ENCODE data around the gene DCHS1. TPM values are rescaled to one million over a fixed set of nuclear protein-coding genes. Genes with fewer than 3 reads are reported as not detected.

The DCHS1 gene
- total and polyA plus RNA-seq, 9 of the 15 experiments (the other 6 are each of a cell fraction or from before 2014, with no cell fraction given), result 0.04 to 0.49 (median 0.14) TPM; not detected in 2

DNA sequence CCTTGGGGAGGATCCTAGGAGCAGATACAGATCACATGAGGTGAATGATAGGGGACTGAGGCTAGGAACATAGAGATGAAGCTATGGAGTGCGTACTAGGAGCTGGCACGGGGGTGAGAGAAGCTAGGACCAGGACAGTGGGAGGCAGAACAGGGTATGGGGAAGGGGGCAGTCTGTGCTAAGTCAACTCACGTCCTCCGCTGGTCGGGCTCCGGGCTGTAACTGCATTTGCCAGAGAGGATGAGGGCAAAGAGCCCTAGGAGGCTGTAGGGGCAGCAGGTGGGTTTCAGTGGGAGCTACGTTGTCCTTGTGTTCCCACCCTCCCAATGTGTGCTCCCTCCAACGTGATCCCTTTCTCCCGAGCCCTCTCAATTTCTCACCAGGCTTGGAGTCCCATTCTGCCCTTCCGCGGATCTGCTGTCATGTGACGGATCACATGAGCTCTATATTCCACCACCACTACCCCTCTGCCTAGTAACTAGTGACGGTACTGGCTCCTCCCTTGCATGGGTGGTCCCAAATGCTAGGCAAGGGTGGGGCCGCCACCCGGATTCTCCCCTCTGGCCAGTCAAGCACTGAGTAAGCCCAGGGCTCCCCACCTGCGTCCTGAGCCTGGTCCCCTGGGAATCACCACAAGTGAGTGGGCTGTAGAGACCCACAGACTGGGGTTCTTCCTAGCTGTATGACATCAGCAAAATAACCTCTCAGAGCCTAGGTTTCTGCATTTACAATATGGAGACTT, 36.4 kb downstream of the DCHS1 start, which contains the start of gene TPP1 (continued):
- TF ChIP-seq TAF7 (tag; IDR thresholded peaks at IDR 0.05) (no peak), ZNF766 (CRISPR knock-in tag; conservative IDR thresholded peaks at IDR 0.05) (no peak), ZNF696 (CRISPR knock-in tag; conservative IDR thresholded peaks at IDR 0.05) (no peak), KAT2B (IDR thresholded peaks at IDR 0.05; ENCODE audit: low read depth, low read length) (no peak), SMAD1 (IDR thresholded peaks at IDR 0.05; ENCODE audit: low read depth, low read length, partially characterized antibody) (no peak), ZNF134 (CRISPR knock-in tag; conservative IDR thresholded peaks at IDR 0.05) (no peak), ZNF347 (CRISPR knock-in tag; IDR thresholded peaks at IDR 0.05; ENCODE audit: low read depth) (no peak), SIN3A (IDR thresholded peaks at IDR 0.05; ENCODE audit: borderline replicate concordance in 2 of 2, control insufficient read depth in 1 of 2, low read depth in 2 of 2, low read length in 2 of 2) (peak; percentile 40 to 95; a peak in 2 of 4 replicates), SRSF1 (IDR thresholded peaks at IDR 0.05; ENCODE audit: low read depth, low read length) (no peak), KLF10 (CRISPR knock-in tag; IDR thresholded peaks at IDR 0.05) (no peak), NFE2 (IDR thresholded peaks at IDR 0.05; ENCODE audit: low read depth) (peak; percentile 18; the same call in 1 of the 2 replicates), ZNF707 (CRISPR knock-in tag; conservative IDR thresholded peaks at IDR 0.05) (no peak), ZNF23 (CRISPR knock-in tag; IDR thresholded peaks at IDR 0.05) (no peak), ILK (tag; IDR thresholded peaks at IDR 0.05; ENCODE audit: borderline replicate concordance, low read depth) (no peak)
- TF ChIP-seq, protein P1, sequence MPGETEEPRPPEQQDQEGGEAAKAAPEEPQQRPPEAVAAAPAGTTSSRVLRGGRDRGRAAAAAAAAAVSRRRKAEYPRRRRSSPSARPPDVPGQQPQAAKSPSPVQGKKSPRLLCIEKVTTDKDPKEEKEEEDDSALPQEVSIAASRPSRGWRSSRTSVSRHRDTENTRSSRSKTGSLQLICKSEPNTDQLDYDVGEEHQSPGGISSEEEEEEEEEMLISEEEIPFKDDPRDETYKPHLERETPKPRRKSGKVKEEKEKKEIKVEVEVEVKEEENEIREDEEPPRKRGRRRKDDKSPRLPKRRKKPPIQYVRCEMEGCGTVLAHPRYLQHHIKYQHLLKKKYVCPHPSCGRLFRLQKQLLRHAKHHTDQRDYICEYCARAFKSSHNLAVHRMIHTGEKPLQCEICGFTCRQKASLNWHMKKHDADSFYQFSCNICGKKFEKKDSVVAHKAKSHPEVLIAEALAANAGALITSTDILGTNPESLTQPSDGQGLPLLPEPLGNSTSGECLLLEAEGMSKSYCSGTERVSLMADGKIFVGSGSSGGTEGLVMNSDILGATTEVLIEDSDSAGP (CRISPR knock-in tag; IDR thresholded peaks at IDR 0.05), result no peak
- TF ChIP-seq, protein P2, sequence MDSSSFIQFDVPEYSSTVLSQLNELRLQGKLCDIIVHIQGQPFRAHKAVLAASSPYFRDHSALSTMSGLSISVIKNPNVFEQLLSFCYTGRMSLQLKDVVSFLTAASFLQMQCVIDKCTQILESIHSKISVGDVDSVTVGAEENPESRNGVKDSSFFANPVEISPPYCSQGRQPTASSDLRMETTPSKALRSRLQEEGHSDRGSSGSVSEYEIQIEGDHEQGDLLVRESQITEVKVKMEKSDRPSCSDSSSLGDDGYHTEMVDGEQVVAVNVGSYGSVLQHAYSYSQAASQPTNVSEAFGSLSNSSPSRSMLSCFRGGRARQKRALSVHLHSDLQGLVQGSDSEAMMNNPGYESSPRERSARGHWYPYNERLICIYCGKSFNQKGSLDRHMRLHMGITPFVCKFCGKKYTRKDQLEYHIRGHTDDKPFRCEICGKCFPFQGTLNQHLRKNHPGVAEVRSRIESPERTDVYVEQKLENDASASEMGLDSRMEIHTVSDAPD (CRISPR knock-in tag; IDR thresholded peaks at IDR 0.05), result no peak
- TF ChIP-seq, protein P3, sequence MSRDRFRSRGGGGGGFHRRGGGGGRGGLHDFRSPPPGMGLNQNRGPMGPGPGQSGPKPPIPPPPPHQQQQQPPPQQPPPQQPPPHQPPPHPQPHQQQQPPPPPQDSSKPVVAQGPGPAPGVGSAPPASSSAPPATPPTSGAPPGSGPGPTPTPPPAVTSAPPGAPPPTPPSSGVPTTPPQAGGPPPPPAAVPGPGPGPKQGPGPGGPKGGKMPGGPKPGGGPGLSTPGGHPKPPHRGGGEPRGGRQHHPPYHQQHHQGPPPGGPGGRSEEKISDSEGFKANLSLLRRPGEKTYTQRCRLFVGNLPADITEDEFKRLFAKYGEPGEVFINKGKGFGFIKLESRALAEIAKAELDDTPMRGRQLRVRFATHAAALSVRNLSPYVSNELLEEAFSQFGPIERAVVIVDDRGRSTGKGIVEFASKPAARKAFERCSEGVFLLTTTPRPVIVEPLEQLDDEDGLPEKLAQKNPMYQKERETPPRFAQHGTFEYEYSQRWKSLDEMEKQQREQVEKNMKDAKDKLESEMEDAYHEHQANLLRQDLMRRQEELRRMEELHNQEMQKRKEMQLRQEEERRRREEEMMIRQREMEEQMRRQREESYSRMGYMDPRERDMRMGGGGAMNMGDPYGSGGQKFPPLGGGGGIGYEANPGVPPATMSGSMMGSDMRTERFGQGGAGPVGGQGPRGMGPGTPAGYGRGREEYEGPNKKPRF (IDR thresholded peaks at IDR 0.05; ENCODE audit: low read depth, low read length), result no peak
- TF ChIP-seq, protein P4, sequence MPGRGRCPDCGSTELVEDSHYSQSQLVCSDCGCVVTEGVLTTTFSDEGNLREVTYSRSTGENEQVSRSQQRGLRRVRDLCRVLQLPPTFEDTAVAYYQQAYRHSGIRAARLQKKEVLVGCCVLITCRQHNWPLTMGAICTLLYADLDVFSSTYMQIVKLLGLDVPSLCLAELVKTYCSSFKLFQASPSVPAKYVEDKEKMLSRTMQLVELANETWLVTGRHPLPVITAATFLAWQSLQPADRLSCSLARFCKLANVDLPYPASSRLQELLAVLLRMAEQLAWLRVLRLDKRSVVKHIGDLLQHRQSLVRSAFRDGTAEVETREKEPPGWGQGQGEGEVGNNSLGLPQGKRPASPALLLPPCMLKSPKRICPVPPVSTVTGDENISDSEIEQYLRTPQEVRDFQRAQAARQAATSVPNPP (IDR thresholded peaks at IDR 0.05; ENCODE audit: borderline replicate concordance, insufficient read depth, insufficient read length), result no peak
- TF ChIP-seq, protein P5, sequence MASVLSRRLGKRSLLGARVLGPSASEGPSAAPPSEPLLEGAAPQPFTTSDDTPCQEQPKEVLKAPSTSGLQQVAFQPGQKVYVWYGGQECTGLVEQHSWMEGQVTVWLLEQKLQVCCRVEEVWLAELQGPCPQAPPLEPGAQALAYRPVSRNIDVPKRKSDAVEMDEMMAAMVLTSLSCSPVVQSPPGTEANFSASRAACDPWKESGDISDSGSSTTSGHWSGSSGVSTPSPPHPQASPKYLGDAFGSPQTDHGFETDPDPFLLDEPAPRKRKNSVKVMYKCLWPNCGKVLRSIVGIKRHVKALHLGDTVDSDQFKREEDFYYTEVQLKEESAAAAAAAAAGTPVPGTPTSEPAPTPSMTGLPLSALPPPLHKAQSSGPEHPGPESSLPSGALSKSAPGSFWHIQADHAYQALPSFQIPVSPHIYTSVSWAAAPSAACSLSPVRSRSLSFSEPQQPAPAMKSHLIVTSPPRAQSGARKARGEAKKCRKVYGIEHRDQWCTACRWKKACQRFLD (CRISPR knock-in tag; IDR thresholded peaks at IDR 0.05), result no peak

Data from K562 (cell line).